HepG2 (cell line): ENCODE measurements around the gene TSGA10. TPM values are rescaled to one million over a fixed set of nuclear protein-coding genes. Genes with fewer than 3 reads are reported as not detected.

ENCODE experiments used
- ARID2 ChIP-seq: sonication (generic); formaldehyde crosslinking; IDR thresholded peaks from 2 replicates; pipeline ENCODE4 v1.8.1; 2022; ENCODE audit warnings: mild to moderate bottlenecking, missing genetic modification reagents, borderline replicate concordance
- CREBL2 ChIP-seq: sonication (generic); formaldehyde crosslinking; IDR thresholded peaks from 2 replicates; pipeline ENCODE4 v1.8.1; 2023; ENCODE audit warnings: missing genetic modification reagents, mild to moderate bottlenecking, borderline replicate concordance
- ELF4 ChIP-seq: sonication (generic); formaldehyde crosslinking; IDR thresholded peaks from 2 replicates; pipeline ENCODE4 v1.5.0; 2020; ENCODE audit warnings: missing genetic modification reagents, mild to moderate bottlenecking, moderate library complexity, borderline replicate concordance
- NFIC ChIP-seq: IDR thresholded peaks from 2 replicates; pipeline ENCODE4 v1.6.1; 2012; ENCODE audit warnings: mild to moderate bottlenecking, low read length, inconsistent platforms
- PAF1 ChIP-seq: IDR thresholded peaks from 2 replicates; pipeline ENCODE4 v1.6.1; 2016; ENCODE audit warnings: missing genetic modification reagents, missing compliant biosample characterization
- SNRNP70 ChIP-seq: fragments of 200-400 bp; formaldehyde crosslinking; IDR thresholded peaks from 2 replicates; pipeline ENCODE4 v1.6.1; 2017; ENCODE audit warnings: mild to moderate bottlenecking, low read depth, low read length, moderate library complexity
- STAG1 ChIP-seq: sonication (generic); formaldehyde crosslinking; IDR thresholded peaks from 2 replicates; pipeline ENCODE4 v1.4.0; 2020; ENCODE audit warnings: missing genetic modification reagents
- TEAD2 ChIP-seq: sonication (generic); formaldehyde crosslinking; IDR thresholded peaks from 2 replicates; pipeline ENCODE4 v1.9.0; 2021; ENCODE audit warnings: missing genetic modification reagents
- TGIF2 ChIP-seq: IDR thresholded peaks from 2 replicates; pipeline ENCODE4 v1.6.1; 2016; ENCODE audit warnings: control low read depth, missing compliant biosample characterization
- THAP7 ChIP-seq: sonication (generic); formaldehyde crosslinking; IDR thresholded peaks from 2 replicates; pipeline ENCODE4 v1.8.1; 2023; ENCODE audit warnings: mild to moderate bottlenecking, missing genetic modification reagents
- TIGD3 ChIP-seq: sonication (generic); formaldehyde crosslinking; IDR thresholded peaks from 2 replicates; pipeline ENCODE4 v1.5.1; 2020; ENCODE audit warnings: mild to moderate bottlenecking, missing genetic modification reagents, borderline replicate concordance
- YEATS2 ChIP-seq: sonication (generic); formaldehyde crosslinking; IDR thresholded peaks from 2 replicates; pipeline ENCODE4 v1.4.0; 2020; ENCODE audit warnings: missing genetic modification reagents, borderline replicate concordance
- ZBTB8A ChIP-seq: sonication (generic); formaldehyde crosslinking; IDR thresholded peaks from 2 replicates; pipeline ENCODE4 v1.4.0; 2020; ENCODE audit warnings: mild to moderate bottlenecking, low read depth, missing genetic modification reagents, borderline replicate concordance
- ZNF24 ChIP-seq: fragments of 450-650 bp; IDR thresholded peaks from 2 replicates; pipeline ENCODE4 v1.6.1; 2017; ENCODE audit warnings: antibody characterized with exemption, mild to moderate bottlenecking
- ZNF280B ChIP-seq: sonication (generic); formaldehyde crosslinking; IDR thresholded peaks from 2 replicates; pipeline ENCODE4 v1.5.0; 2020; ENCODE audit warnings: missing genetic modification reagents, mild to moderate bottlenecking, borderline replicate concordance
- ZNF713 ChIP-seq: sonication (generic); formaldehyde crosslinking; IDR thresholded peaks from 2 replicates; pipeline ENCODE4 v1.4.0; 2020; ENCODE audit warnings: mild to moderate bottlenecking, missing genetic modification reagents
- polyA plus RNA-seq, 8 experiments: library from polyadenylated mRNA; depleted of rRNA in 3 of 8; stranded (reverse) in 7 of 8; unstranded in 1 of 8; fragments of >200 nt; fragmentation: Illumina TruSeq in 4 of 8; extraction: Trizol in 4 of 8; gene quantifications; 2 replicates each; pipeline versions ENCODE4 v1.2.1 to v1.2.3, GENCODE V29; 2011 to 2016; ENCODE audit warnings: low read depth in 4 of 8, missing spikeins in 1 of 8, mixed read lengths in 1 of 8; ENCODE audit not compliant: insufficient read depth in 1 of 8
- total RNA-seq, 5 experiments: library from RNA; depleted of rRNA; stranded (reverse); fragments of >200 nt; fragmentation: Illumina TruSeq; extraction: Trizol; gene quantifications; 2 replicates each; pipeline ENCODE4 v1.2.3, GENCODE V29; 2016; ENCODE audit warnings: low read depth in 1 of 5
- TF ChIP-seq, protein P1 (sequence below): sonication (generic); formaldehyde crosslinking; IDR thresholded peaks from 2 replicates; pipeline ENCODE4 v1.5.0; 2020; ENCODE audit warnings: missing genetic modification reagents
- TF ChIP-seq, protein P2 (sequence below): sonication (generic); formaldehyde crosslinking; IDR thresholded peaks from 2 replicates; pipeline ENCODE4 v1.4.0; 2020; ENCODE audit warnings: missing genetic modification reagents
- TF ChIP-seq, protein P3 (sequence below): sonication (generic); formaldehyde crosslinking; IDR thresholded peaks from 2 replicates; pipeline ENCODE4 v1.5.0; 2020; ENCODE audit warnings: mild to moderate bottlenecking, missing genetic modification reagents

Gene TSGA10
- total and polyA plus RNA-seq, 2 of the 13 experiments (the other 11 are each of a cell fraction or from before 2014, with no cell fraction given): 4.7 to 13.1 TPM

DNA sequence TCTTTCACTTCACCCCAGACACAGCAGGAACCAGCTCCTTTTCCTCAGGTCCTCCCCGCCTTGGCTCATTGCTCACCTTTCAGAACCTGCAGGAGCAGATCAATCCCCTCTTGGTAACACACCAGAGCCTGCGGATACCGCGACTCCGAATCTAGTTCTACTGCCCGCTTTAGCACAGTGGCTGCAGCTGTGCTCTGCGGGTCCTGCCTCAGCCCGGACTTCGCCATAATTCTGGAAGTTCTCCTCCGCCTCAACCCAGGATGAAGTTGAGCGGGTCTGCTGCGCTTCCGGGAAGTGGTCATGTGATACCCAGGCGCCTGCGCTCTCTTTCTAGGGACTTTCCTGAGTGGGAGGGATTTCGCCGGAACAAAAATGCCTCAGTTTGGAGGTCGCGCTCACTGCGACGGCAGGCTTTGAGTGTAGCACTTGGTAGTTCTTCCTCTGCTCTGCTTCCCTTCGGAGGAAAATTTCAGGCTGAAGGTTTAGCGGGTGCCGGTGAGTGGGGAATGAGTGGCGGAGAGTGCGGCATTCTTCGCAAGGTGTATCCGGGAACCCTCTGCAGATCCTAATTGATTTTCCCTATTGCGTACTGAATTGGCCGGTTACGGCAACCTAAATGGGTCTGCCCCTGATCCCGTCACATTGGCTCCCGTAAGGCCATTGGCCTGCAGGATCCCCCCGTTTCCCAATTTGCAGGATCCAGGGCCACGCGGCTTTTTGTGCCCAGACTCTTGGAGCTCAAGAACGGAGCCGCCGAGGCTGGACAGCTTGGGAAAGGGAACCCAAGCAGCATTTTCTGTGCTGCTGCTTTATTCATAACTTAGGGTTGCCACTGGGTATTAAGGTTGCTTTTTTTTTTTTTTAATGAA lies 26.2 kb upstream of the TSGA10 start, which contains the start of the genes MITD1 and MRPL30 (continued):
- TF ChIP-seq ZNF280B (CRISPR knock-in tag): peak; percentile 79; the same call in 1 of the 2 replicates
- TF ChIP-seq YEATS2 (CRISPR knock-in tag): peak; percentile 99
- TF ChIP-seq ZBTB8A (CRISPR knock-in tag): peak; percentile 56; the same call in 1 of the 2 replicates
- TF ChIP-seq, protein P1, sequence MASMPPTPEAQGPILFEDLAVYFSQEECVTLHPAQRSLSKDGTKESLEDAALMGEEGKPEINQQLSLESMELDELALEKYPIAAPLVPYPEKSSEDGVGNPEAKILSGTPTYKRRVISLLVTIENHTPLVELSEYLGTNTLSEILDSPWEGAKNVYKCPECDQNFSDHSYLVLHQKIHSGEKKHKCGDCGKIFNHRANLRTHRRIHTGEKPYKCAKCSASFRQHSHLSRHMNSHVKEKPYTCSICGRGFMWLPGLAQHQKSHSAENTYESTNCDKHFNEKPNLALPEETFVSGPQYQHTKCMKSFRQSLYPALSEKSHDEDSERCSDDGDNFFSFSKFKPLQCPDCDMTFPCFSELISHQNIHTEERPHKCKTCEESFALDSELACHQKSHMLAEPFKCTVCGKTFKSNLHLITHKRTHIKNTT (CRISPR knock-in tag): no peak
- TF ChIP-seq, protein P2, sequence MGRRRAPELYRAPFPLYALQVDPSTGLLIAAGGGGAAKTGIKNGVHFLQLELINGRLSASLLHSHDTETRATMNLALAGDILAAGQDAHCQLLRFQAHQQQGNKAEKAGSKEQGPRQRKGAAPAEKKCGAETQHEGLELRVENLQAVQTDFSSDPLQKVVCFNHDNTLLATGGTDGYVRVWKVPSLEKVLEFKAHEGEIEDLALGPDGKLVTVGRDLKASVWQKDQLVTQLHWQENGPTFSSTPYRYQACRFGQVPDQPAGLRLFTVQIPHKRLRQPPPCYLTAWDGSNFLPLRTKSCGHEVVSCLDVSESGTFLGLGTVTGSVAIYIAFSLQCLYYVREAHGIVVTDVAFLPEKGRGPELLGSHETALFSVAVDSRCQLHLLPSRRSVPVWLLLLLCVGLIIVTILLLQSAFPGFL (CRISPR knock-in tag): no peak
- TF ChIP-seq ZNF24: 0 out of 2 replicates have a peak, but pooled peaks have one; percentile 44
- no peak for TF ChIP-seq SNRNP70
- TF ChIP-seq NFIC: peak; percentile 81
- TF ChIP-seq ZNF713 (CRISPR knock-in tag): 0 out of 2 replicates have a peak, but pooled peaks have one; percentile 71
- TF ChIP-seq ELF4 (CRISPR knock-in tag): peak; percentile 96
- TF ChIP-seq, protein P3, sequence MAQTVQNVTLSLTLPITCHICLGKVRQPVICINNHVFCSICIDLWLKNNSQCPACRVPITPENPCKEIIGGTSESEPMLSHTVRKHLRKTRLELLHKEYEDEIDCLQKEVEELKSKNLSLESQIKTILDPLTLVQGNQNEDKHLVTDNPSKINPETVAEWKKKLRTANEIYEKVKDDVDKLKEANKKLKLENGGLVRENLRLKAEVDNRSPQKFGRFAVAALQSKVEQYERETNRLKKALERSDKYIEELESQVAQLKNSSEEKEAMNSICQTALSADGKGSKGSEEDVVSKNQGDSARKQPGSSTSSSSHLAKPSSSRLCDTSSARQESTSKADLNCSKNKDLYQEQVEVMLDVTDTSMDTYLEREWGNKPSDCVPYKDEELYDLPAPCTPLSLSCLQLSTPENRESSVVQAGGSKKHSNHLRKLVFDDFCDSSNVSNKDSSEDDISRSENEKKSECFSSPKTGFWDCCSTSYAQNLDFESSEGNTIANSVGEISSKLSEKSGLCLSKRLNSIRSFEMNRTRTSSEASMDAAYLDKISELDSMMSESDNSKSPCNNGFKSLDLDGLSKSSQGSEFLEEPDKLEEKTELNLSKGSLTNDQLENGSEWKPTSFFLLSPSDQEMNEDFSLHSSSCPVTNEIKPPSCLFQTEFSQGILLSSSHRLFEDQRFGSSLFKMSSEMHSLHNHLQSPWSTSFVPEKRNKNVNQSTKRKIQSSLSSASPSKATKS: no peak; the same call in 1 of the 2 replicates
- TF ChIP-seq CREBL2 (CRISPR knock-in tag): peak; percentile 93; the same call in 1 of the 2 replicates
- no peak; the same call in none of the 2 replicates for TF ChIP-seq TGIF2
- TF ChIP-seq THAP7 (CRISPR knock-in tag): peak; percentile 74; the same call in 1 of the 2 replicates
- peak; percentile 78; the same call in 1 of the 2 replicates for TF ChIP-seq ARID2
- peak; percentile 23 for TF ChIP-seq STAG1 (CRISPR knock-in tag)
- peak; percentile 66; the same call in 1 of the 2 replicates for TF ChIP-seq TEAD2 (CRISPR knock-in tag)
- no peak for TF ChIP-seq PAF1 (CRISPR knock-in tag)
- TF ChIP-seq TIGD3: no peak
